Colonic mucosa (tissue), 4 donors: ENCODE measurements around the gene XRCC4. TPM values are rescaled to one million over a fixed set of nuclear protein-coding genes. Genes with fewer than 3 reads are reported as not detected.

Source experiments
- DNase-seq: peaks from one replicate; pipeline ENCODE4 v3.0.0-alpha.2; 2020
- H3K27ac ChIP-seq: fragments of 200-600 bp; one replicate; pipeline ENCODE4 v1.8.0; 2021
- H3K27me3 ChIP-seq: fragments of 200-600 bp; one replicate; pipeline ENCODE4 v1.8.0; 2021
- H3K36me3 ChIP-seq: fragments of 200-600 bp; one replicate; pipeline ENCODE4 v1.8.0; 2021
- H3K4me1 ChIP-seq: fragments of 200-600 bp; one replicate; pipeline ENCODE4 v1.8.0; 2021; ENCODE audit warnings: mild to moderate bottlenecking
- H3K4me3 ChIP-seq: fragments of 200-600 bp; one replicate; pipeline ENCODE4 v1.8.0; 2021
- H3K9ac ChIP-seq, 2 donors: one replicate each; pipeline ENCODE4 v1.7.0; 2013; ENCODE audit warnings: control low read depth in 2 of 2, low read depth in 2 of 2, low read length in 2 of 2
- H3K9me3 ChIP-seq: fragments of 200-600 bp; one replicate; pipeline ENCODE4 v1.8.0; 2021
- CTCF ChIP-seq: fragments of 200-600 bp; IDR thresholded peaks from one replicate; pipeline ENCODE4 v1.8.0; 2022; ENCODE audit warnings: antibody characterized with exemption, mild to moderate bottlenecking
- intact Hi-C: fragments of 100-400 bp; cut with DNase I; formaldehyde crosslinking; loops from one replicate; pipeline ENCODE4 v1.14.1; 2022
- total RNA-seq, 2 donors: library from RNA; stranded (reverse); fragmentation: NEBNext Ultra II Directional in 1 of 2; extraction: Animal tissue kit (Norgen Biotek cat#: 25700) in 1 of 2; gene quantifications; one replicate each; pipeline ENCODE4 v1.2.1, GENCODE V29; 2021
- donor health status: healthy.
- donor health status: DM: no; HTN: no; CAD: no.
- donor health status: DM: no; HTN: no; CAD: no.

Gene XRCC4
- total RNA-seq, 2 donors from 2014 or later, result 5.7 to 8.7 TPM

GRCh38 chr5:83265318-83265717 lies 188.0 kb downstream of the XRCC4 start:
- H3K4me1 ChIP-seq, result no peaks in the 10 kb centered on the region
- H3K9me3 ChIP-seq, result no peaks in the 10 kb centered on the region
- intact Hi-C loops, result no loop called here
- H3K9ac ChIP-seq, result no peak overlapping the region
- no peak for DNase-seq
- no peak for TF ChIP-seq CTCF
- H3K4me3 ChIP-seq, result no peak overlapping the region
- H3K36me3 ChIP-seq, result no peaks in the 10 kb centered on the region
- H3K27me3 ChIP-seq, result no peaks in the 10 kb centered on the region
- no peak overlapping the region for H3K27ac ChIP-seq

- Histone ChIP-seq H3K4me1 (no peaks in the 10 kb centered on the region), H3K27me3 (no peaks in the 10 kb centered on the region), H3K4me3 (no peak overlapping the region), H3K36me3 (no peaks in the 10 kb centered on the region), H3K9me3 (no peaks in the 10 kb centered on the region), H3K27ac (no peak overlapping the region), H3K9ac (no peak overlapping the region)
- no peak for DNase-seq
- TF ChIP-seq CTCF, result no peak
- intact Hi-C loops, result no loop called here
Measured at GRCh38 chr5:83270311-83270710, 193.0 kb downstream of the XRCC4 start.

GRCh38 chr5:83277154-83277553 lies 199.8 kb downstream of the XRCC4 start:
- no peaks in the 10 kb centered on the region for H3K36me3 ChIP-seq
- H3K4me1 ChIP-seq, result no peaks in the 10 kb centered on the region
- H3K9ac ChIP-seq, result no peak overlapping the region
- intact Hi-C loops, result no loop called here
- no peak for DNase-seq
- no peak overlapping the region for H3K4me3 ChIP-seq
- no peaks in the 10 kb centered on the region for H3K9me3 ChIP-seq
- TF ChIP-seq CTCF, result no peak
- no peaks in the 10 kb centered on the region for H3K27me3 ChIP-seq
- no peak overlapping the region for H3K27ac ChIP-seq

- Histone ChIP-seq H3K9ac (no peak overlapping the region), H3K9me3 (no peaks in the 10 kb centered on the region), H3K27me3 (no peaks in the 10 kb centered on the region), H3K36me3 (no peaks in the 10 kb centered on the region), H3K4me3 (no peak overlapping the region), H3K4me1 (no peaks in the 10 kb centered on the region), H3K27ac (no peak overlapping the region)
- no peak for DNase-seq
- intact Hi-C loops, result no loop called here
- TF ChIP-seq CTCF, result no peak
Measured at GRCh38 chr5:83277953-83278352, 200.6 kb downstream of the XRCC4 start.

- H3K27ac ChIP-seq, result no peak overlapping the region
- no peak overlapping the region for H3K4me3 ChIP-seq
- H3K27me3 ChIP-seq, result no peaks in the 10 kb centered on the region
- H3K9me3 ChIP-seq, result no peaks in the 10 kb centered on the region
- no peak for DNase-seq
- no peak for TF ChIP-seq CTCF
- intact Hi-C loops, result no loop called here
- H3K36me3 ChIP-seq, result no peaks in the 10 kb centered on the region
- no peaks in the 10 kb centered on the region for H3K4me1 ChIP-seq
- H3K9ac ChIP-seq, result no peak overlapping the region
Measured at GRCh38 chr5:83281176-83281575, 203.8 kb downstream of the XRCC4 start.

GRCh38 chr5:83281658-83282057 lies 204.3 kb downstream of the XRCC4 start:
- no peaks in the 10 kb centered on the region for H3K27me3 ChIP-seq
- H3K4me3 ChIP-seq, result no peak overlapping the region
- TF ChIP-seq CTCF, result no peak
- no peak for DNase-seq
- H3K9me3 ChIP-seq, result no peaks in the 10 kb centered on the region
- intact Hi-C loops, result no loop called here
- no peaks in the 10 kb centered on the region for H3K36me3 ChIP-seq
- no peak overlapping the region for H3K27ac ChIP-seq
- H3K4me1 ChIP-seq, result no peaks in the 10 kb centered on the region
- no peak overlapping the region for H3K9ac ChIP-seq
